Measurements from ENCODE around the gene SYTL3. TPM values are rescaled to one million over a fixed set of nuclear protein-coding genes. Genes with fewer than 3 reads are reported as not detected.
A peak's percentile ranks its signal among the peaks of the same experiment; 100 is the strongest.
"Not testable (repeated sequence)": the region's sequence is repeated elsewhere in the genome, so short reads cannot be mapped to it uniquely, and the experiment has no call there.

SYTL3 gene
- total RNA-seq, 2 experiments from 2014 or later: 181 to 186 TPM

GRCh38 chr6:158645064-158646022 lies 4.5 kb upstream of the SYTL3 start:
- ChIA-PET CTCF (interaction anchor here (1.2 to 3.2 kb wide), 4 partner anchors 7 to 326 kb away, joined by 3 to 21 read pairs (median 9); no protein-coding TSS in a partner anchor), POLR2A (interaction anchor here (0.7 to 5.7 kb wide), 12 partner anchors 8 to 619 kb away, joined by 3 to 99 read pairs (median 4); partner anchors contain the start of gene TMEM181)
- intact Hi-C loops (cut with micrococcal nuclease): loop anchor here (1.0 to 5.0 kb wide), 4 partner anchors 8 to 883 kb away; no protein-coding TSS in a partner anchor
- peak overlapping the region; percentile 97 for H3K4me3 Mint-ChIP-seq
- no peaks in the 10 kb centered on the region for H3K27me3 Mint-ChIP-seq
- peak overlapping the region; percentile 91 for H3K27ac Mint-ChIP-seq
- peaks cover 37% of the 10 kb centered on the region for H3K36me3 Mint-ChIP-seq
- no peaks in the 10 kb centered on the region for H3K9me3 Mint-ChIP-seq
- peak; percentile 67 for DNase-seq
- H3K4me1 Mint-ChIP-seq (ENCODE audit: low read depth): peaks cover 77% of the 10 kb centered on the region

GRCh38 chr6:158646023-158646910 lies 3.6 kb upstream of the SYTL3 start:
- CTCF ChIA-PET: interaction anchor here (1.2 to 3.2 kb wide), 2 partner anchors 13 to 45 kb away, joined by 6 to 21 read pairs; no protein-coding TSS in a partner anchor
- Mint-ChIP-seq H3K36me3 (peaks cover 35% of the 10 kb centered on the region), H3K27me3 (no peaks in the 10 kb centered on the region), H3K27ac (peak overlapping the region; percentile 91), H3K9me3 (no peaks in the 10 kb centered on the region), H3K4me3 (peak overlapping the region; percentile 97), H3K4me1 (ENCODE audit: low read depth) (peaks cover 72% of the 10 kb centered on the region)
- peak; percentile 13 for DNase-seq
- POLR2A ChIA-PET: interaction anchor here (0.7 to 5.7 kb wide), 5 partner anchors 7 to 45 kb away, joined by 3 to 99 read pairs (median 4); no protein-coding TSS in a partner anchor
- intact Hi-C loops (cut with micrococcal nuclease): loop anchor here (5.0 kb wide), 3 partner anchors 414 to 884 kb away; no protein-coding TSS in a partner anchor

GRCh38 chr6:158647501-158647900 lies 2.4 kb upstream of the SYTL3 start:
- no peaks in the 10 kb centered on the region for H3K9me3 Mint-ChIP-seq
- POLR2A ChIA-PET: no interaction called here
- intact Hi-C loops (cut with micrococcal nuclease): loop anchor here (5.0 kb wide), 3 partner anchors 415 to 885 kb away; no protein-coding TSS in a partner anchor
- H3K27ac Mint-ChIP-seq: peak overlapping the region; percentile 28
- H3K4me3 Mint-ChIP-seq: peak overlapping the region; percentile 2
- peak; percentile 3 for DNase-seq
- H3K4me1 Mint-ChIP-seq (ENCODE audit: low read depth): peaks cover 64% of the 10 kb centered on the region
- CTCF ChIA-PET: no interaction called here
- peaks cover 32% of the 10 kb centered on the region for H3K36me3 Mint-ChIP-seq
- no peaks in the 10 kb centered on the region for H3K27me3 Mint-ChIP-seq

- intact Hi-C loops (cut with micrococcal nuclease): loop anchor here (1.0 to 5.0 kb wide), 9 partner anchors 18 to 886 kb away; no protein-coding TSS in a partner anchor
- peak; percentile 58 for DNase-seq
- Mint-ChIP-seq H3K4me1 (ENCODE audit: low read depth) (peaks cover 69% of the 10 kb centered on the region), H3K27ac (peak overlapping the region; percentile 99), H3K27me3 (no peaks in the 10 kb centered on the region), H3K9me3 (no peaks in the 10 kb centered on the region), H3K4me3 (peak overlapping the region; percentile 79), H3K36me3 (peaks cover 32% of the 10 kb centered on the region)
- ChIA-PET CTCF (interaction anchor here (1.0 to 3.3 kb wide), 6 partner anchors 11 to 461 kb away, joined by 3 to 18 read pairs (median 4); no protein-coding TSS in a partner anchor), POLR2A (interaction anchor here (0.6 to 2.2 kb wide), 11 partner anchors 8 to 369 kb away, joined by 3 to 13 read pairs (median 5); no protein-coding TSS in a partner anchor)
These were observed 1.1 kb upstream of the SYTL3 start for GRCh38 chr6:158648682-158649131.

GRCh38 chr6:158651981-158652737 lies 2.3 kb downstream of the SYTL3 start:
- CTCF ChIA-PET: interaction anchor here (0.8 to 2.6 kb wide), 3 partner anchors 8 to 39 kb away, joined by 5 to 12 read pairs (median 11); partner anchors contain the start of gene DYNLT1
- H3K27me3 Mint-ChIP-seq, H3K9me3 Mint-ChIP-seq, DNase-seq: not testable (repeated sequence)
- intact Hi-C loops (cut with micrococcal nuclease): loop anchor here (2.0 to 10.0 kb wide), 6 partner anchors 35 to 627 kb away; partner anchors contain the start of genes GTF2H5, SERAC1, TAGAP and TMEM181
- Mint-ChIP-seq H3K36me3 (peaks cover 62% of the 10 kb centered on the region), H3K4me1 (ENCODE audit: low read depth) (peaks cover 79% of the 10 kb centered on the region), H3K27ac (peak overlapping the region; percentile 96), H3K4me3 (peak overlapping the region; percentile 79)
- POLR2A ChIA-PET: interaction anchor here (0.6 to 4.9 kb wide), 13 partner anchors 8 to 444 kb away, joined by 3 to 99 read pairs (median 3); partner anchors contain the start of gene DYNLT1

GRCh38 chr6:158653577-158654354 lies 3.9 kb downstream of the SYTL3 start:
- DNase-seq: peak; percentile 96
- Mint-ChIP-seq H3K36me3 (peaks cover 65% of the 10 kb centered on the region), H3K27ac (peak overlapping the region; percentile 96), H3K27me3 (no peaks in the 10 kb centered on the region), H3K9me3 (no peaks in the 10 kb centered on the region), H3K4me1 (ENCODE audit: low read depth) (peaks cover 72% of the 10 kb centered on the region), H3K4me3 (peak overlapping the region; percentile 75)
- intact Hi-C loops (cut with micrococcal nuclease): loop anchor here (1.0 to 10.0 kb wide), 8 partner anchors 8 to 629 kb away; partner anchors contain the start of genes GTF2H5, SERAC1, TAGAP and TMEM181
- POLR2A ChIA-PET: interaction anchor here (0.6 to 4.9 kb wide), 14 partner anchors 8 to 1198 kb away, joined by 3 to 99 read pairs (median 4); partner anchors contain the start of gene DYNLT1
- CTCF ChIA-PET: interaction anchor here (0.7 to 2.6 kb wide), 4 partner anchors 10 to 701 kb away, joined by 4 to 12 read pairs (median 8); partner anchors contain the start of gene DYNLT1

GRCh38 chr6:158654498-158654897 lies 4.6 kb downstream of the SYTL3 start:
- intact Hi-C loops (cut with micrococcal nuclease): loop anchor here (10.0 kb wide), 1 partner anchor 630 kb away; no protein-coding TSS in a partner anchor
- no peaks in the 10 kb centered on the region for H3K9me3 Mint-ChIP-seq
- CTCF ChIA-PET: interaction anchor here (0.8 to 2.1 kb wide), 4 partner anchors 24 to 433 kb away, joined by 3 to 11 read pairs (median 5); no protein-coding TSS in a partner anchor
- peak overlapping the region; percentile 75 for H3K4me3 Mint-ChIP-seq
- H3K27me3 Mint-ChIP-seq: no peaks in the 10 kb centered on the region
- POLR2A ChIA-PET: interaction anchor here (1.7 to 4.9 kb wide), 2 partner anchors 10 to 15 kb away, joined by 4 to 99 read pairs; partner anchors contain the start of gene DYNLT1
- peaks cover 70% of the 10 kb centered on the region for H3K36me3 Mint-ChIP-seq
- H3K27ac Mint-ChIP-seq: peak overlapping the region; percentile 96
- peak; percentile 27 for DNase-seq
- H3K4me1 Mint-ChIP-seq (ENCODE audit: low read depth): peaks cover 69% of the 10 kb centered on the region

GRCh38 chr6:158654960-158655489 lies 5.2 kb downstream of the SYTL3 start:
- Mint-ChIP-seq H3K27me3 (no peaks in the 10 kb centered on the region), H3K9me3 (no peaks in the 10 kb centered on the region), H3K4me3 (peak overlapping the region; percentile 75), H3K27ac (peak overlapping the region; percentile 96), H3K36me3 (peaks cover 70% of the 10 kb centered on the region), H3K4me1 (ENCODE audit: low read depth) (peaks cover 64% of the 10 kb centered on the region)
- ChIA-PET CTCF (interaction anchor here (0.8 to 1.3 kb wide), 4 partner anchors 25 to 441 kb away, joined by 3 to 7 read pairs (median 3); no protein-coding TSS in a partner anchor), POLR2A (interaction anchor here (4.9 kb wide), 1 partner anchor 11 kb away, joined by 99 read pairs; the partner anchor contains the start of gene DYNLT1)
- intact Hi-C loops (cut with micrococcal nuclease): loop anchor here (10.0 kb wide), 1 partner anchor 630 kb away; no protein-coding TSS in a partner anchor
- DNase-seq: peak; percentile 9

All from activated CD4-positive, alpha-beta memory T cell treated with anti-CD3 and anti-CD28 coated beads for 36 hours (primary cell).